GM21619 (cell line): ENCODE measurements around the gene FAM193A.
"Not testable (repeated sequence)": the region's sequence is repeated elsewhere in the genome, so short reads cannot be mapped to it uniquely, and the experiment has no call there.

ENCODE experiments used
- ATAC-seq: cut with Tn5 transposase; IDR thresholded peaks from one replicate; pipeline ENCODE4 v1.9.1; 2021; ENCODE audit not compliant: unreplicated experiment

Gene FAM193A

DNA sequence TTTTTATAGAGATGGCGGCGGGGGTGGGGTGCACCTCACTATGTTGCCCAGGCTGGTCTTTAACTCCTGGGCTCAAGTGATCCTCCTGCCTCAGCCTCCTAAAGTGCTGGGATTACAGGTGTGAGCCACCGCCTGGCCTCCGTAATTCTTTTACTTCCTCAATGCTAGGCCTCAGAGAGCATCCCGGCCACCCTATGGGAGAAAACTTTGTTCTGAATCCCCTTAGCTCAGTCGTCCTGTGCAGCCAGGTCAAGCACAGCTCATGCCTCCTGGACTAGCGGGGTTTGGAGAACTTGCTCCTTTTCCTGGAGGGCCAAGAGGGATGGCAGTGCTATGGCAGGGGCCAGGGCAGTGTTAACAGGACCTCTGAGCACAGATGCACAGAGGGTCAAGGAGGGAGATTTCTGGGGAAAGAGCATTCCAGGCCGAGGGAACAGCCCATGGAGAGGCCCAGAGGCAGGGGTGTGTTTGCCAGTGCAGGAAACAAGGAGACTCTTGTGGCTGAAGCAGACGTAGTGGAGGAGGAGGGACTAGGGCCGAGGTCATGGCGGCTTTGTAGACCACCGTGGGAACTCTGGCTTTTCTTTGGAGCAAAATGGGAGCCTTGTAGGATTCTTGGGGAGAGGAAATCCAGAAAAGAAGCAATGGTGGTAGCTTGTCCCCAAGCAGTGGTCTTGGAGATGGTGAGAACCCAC, 229.5 kb downstream of the FAM193A start:
- ATAC-seq = no peak

- ATAC-seq = no peak
Observed at GRCh38 chr4:2767046-2767704, 230.7 kb downstream of the FAM193A start.

DNA sequence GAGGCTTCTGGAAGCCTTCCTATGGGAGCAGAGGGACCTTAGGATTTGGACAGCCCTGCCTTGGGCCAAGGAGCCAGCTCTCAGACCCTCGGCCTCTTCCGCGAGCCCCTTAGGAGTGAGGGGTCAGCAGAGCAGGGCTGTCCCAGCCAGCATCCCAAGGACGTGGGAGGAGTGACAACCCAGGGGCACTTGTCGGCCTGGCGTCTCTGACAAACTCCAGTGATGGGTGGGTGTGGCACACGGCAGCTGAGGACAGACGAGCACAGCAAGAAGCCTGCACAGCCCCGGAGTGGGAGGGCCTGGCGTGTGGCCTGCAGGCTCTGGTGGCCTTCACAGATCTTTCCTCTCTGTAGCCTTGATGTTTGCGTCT, 231.2 kb downstream of the FAM193A start:
- no peak for ATAC-seq

DNA sequence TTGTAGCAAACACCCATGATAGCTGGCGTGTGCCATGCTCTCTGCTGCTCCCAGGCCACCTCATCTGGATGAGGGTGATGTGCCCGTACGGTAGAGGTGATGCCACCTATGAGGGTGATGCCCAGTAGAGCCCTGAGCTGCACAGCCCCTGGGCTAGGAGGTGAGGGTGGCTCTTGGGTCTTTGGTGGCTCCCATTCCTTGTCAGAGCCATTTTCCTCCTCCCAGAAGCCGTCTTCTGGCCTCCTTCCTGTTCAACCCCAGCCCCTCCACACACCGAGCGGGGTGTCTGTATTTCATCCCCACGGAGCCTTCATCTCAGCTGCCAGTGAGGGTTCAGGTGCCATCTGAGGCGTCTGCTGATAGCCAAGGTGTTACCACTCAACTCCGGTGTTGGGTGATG, 231.7 kb downstream of the FAM193A start:
- no peak for ATAC-seq

DNA sequence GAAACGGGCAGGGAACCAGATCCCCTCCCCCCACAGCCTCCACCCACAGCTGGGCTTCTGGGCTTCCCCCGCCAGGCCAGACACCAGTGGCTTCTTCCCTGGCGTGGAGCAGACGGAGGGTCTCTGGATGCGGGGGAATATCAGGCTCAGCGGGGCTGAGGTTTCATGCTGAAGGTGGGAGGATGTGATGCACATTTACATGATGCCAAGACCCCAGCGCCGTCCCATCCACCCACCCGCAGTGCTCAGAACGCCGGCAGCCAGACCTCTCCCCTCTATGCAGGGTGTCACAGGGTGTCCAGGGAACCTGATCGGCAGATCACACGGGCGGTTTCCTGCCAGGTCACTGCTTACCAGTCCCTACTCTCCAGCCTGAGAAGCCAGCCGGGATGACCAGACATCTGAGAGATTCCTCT, 232.5 kb downstream of the FAM193A start:
- no peak for ATAC-seq

GRCh38 chr4:2771264-2771663, 234.8 kb downstream of the FAM193A start:
- no peak for ATAC-seq

DNA sequence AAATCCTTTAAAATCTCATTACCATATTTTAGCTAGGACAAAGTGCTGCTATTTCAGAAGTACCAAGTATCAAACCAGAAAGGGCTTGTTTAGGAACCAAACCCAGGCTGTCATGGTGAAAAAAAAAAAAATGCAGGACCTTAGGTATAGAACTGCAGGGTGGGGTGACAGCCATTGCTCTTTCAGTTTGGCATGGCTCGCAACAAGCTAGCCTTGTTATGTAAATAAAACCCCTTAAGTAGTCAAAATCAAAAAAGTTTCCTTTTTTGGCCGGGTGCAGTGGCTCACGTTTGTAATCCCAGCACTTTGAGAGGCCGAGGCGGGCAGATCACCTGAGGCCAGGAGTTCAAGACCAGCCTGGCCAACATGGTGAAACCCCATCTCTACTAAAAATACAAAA, 244.2 kb downstream of the FAM193A start:
- not testable (repeated sequence) for ATAC-seq

DNA sequence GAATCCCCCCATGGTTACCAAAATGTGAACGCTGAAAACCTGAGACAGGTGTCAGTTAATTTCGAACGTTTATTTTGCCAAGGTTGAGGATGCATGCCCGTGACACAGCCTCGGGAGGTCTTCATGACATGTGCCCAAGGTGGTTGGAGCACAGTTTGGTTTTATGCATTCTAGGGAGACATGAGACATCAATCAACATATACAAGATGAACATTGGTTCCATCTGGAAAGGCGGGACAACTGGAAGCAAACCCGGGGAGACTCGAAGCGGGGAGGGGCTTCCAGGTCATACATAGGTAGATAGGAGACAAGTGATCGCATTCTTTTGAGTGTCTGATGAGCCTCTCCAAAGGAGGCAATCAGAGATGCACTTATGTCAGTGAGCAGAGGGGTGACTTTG, 245.5 kb downstream of the FAM193A start:
- no peak for ATAC-seq
